Forelimb muscle (tissue), 1 donor: ENCODE results near the gene EPHB1. TPM values are rescaled to one million over a fixed set of nuclear protein-coding genes. Genes with fewer than 3 reads are reported as not detected.

Experiments used
- DNase-seq: peaks from one replicate; pipeline ENCODE4 v3.0.0-alpha.2; 2013; ENCODE audit warnings: low read depth
- polyA plus RNA-seq: library from polyadenylated mRNA; unstranded; fragments of 120-200 nt; gene quantifications from one replicate; pipeline ENCODE4 v1.2.1, GENCODE V29; 2013; ENCODE audit not compliant: insufficient read length

Gene EPHB1
- polyA plus RNA-seq, 1 donor, result 49.5 TPM

- DNase-seq, result no peak
Measured at GRCh38 chr3:135249186-135249585, 454.1 kb downstream of the EPHB1 start.

DNA sequence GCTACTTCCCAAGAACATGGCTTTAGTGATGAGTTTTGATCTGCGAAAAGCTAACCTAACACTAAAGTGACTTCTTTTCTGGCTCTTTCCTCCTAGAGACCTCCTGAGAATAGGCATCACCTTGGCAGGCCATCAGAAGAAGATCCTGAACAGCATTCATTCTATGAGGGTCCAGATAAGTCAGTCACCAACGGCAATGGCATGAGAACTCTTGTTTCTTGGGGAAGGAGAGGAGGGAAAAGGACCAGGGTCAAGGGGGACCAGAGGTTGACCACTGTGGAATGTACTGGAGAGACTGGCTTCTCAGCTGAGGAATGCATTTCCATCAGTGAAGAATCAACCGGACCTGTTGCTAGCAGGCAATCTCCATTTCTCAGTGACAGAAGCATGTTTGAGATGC, 463.9 kb downstream of the EPHB1 start:
- no peak for DNase-seq

DNA sequence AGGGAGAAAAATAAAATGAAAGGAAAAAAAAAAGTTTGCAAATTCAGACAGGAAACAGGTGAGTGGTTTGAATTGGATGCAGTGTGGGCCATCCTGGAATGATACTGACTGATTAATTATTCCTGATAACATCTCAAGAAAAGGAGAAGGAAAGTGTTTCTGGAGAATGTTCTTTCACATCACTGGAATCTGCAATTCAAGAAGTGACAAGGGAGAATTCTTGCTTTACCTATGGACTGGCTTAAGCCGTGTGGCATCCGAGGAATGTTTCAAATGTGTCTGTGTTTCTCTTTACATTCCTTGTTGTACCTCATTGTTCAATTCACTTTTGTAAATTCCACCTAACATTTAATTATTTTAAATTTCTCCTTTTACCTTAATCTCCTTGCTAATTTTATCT, 465.0 kb downstream of the EPHB1 start:
- DNase-seq, result no peak

DNA sequence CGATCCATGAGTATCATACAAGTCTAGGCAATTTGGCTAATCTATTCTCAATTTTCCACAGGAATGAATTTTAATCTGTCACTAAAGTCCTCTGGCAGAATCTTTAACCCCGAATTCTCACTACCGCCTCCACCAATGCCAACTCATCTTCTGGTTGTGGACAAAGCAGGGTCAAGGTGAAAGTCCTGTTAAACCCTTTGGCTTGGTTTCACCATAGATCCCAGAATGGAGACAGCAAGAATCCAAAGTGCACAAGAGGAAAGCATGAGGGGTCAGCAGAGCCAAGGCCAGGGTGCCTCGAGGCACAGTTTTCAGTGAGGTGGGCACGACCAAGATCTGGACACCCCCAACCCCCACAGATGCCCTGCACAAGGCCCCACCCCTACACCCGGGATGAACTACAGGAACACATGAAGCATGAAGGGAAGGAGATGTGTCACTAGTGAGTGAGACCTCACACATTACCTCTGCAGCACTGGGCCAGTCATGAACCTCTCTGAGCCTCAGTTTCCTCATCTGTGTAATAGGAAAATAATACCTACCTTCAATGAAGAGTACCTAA, 466.2 kb downstream of the EPHB1 start:
- no peak for DNase-seq

GRCh38 chr3:135261916-135262315, 466.9 kb downstream of the EPHB1 start:
- DNase-seq, result no peak

DNA sequence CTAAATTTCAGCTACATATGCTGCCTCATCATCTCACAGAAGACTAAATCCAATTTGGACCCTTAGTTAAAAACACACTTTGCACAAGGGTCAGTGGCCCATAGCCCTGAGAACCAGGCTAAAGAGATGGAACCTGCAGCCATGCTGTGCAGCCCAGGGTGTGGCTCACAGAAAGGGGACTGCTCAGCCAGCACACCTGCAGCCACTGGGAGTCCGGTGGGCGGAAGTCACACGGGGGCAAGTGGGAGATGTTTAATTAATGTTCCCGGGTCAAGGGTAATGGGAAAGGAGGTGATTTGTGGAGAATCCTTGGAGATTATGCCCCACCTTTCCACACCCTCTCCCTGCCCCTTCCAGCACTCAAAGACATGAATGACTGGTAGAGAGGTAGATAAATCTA, 467.4 kb downstream of the EPHB1 start:
- DNase-seq, result no peak

DNA sequence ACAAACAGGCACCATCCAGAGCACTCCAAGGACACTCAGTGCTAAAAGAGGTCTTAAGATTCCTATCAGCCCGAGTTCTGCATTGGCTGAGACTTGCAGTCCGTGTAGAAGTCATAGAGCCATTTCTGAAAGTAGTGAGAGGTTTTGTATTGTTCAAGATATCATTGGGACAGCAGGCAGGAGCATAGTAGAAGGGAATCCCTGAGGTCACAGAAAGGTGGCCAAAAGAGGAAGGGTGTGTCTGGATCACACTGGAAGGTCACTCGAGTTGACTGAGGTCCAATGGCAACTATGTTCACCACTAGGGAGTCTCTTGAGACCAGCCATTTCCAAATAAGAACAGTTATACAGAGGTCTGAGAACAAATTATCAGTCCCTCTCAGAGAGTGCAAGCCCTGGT, 468.3 kb downstream of the EPHB1 start:
- DNase-seq, result no peak

GRCh38 chr3:135267487-135267886, 472.4 kb downstream of the EPHB1 start:
- no peak for DNase-seq

DNA sequence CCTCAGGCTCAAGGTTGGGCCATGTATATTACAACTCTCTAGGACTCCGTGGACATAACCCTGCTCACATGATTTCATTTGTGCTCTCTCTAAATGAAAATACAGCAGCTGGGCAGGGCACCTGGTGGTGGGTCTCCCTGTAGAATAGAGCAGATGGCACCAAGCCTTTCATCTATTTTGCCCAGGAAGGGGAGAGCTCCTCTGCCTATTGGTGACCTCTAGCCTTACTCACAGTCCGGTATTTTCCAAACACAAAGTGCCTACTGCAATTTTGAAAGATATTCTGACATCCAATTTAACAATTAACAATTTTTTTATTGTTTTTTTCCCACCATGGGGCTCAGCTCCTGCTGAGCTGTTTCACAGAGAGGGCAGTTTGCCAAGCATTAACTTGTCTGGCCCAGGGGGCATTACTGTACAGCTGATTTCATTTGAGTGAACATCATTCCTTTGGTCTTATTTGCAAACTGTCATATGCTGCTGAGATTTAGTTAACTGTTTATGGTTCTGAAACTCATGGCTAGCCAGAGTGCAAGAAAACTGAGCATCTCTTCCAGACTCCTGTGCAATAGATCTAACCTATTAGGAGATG, 474.0 kb downstream of the EPHB1 start:
- no peak for DNase-seq

DNA sequence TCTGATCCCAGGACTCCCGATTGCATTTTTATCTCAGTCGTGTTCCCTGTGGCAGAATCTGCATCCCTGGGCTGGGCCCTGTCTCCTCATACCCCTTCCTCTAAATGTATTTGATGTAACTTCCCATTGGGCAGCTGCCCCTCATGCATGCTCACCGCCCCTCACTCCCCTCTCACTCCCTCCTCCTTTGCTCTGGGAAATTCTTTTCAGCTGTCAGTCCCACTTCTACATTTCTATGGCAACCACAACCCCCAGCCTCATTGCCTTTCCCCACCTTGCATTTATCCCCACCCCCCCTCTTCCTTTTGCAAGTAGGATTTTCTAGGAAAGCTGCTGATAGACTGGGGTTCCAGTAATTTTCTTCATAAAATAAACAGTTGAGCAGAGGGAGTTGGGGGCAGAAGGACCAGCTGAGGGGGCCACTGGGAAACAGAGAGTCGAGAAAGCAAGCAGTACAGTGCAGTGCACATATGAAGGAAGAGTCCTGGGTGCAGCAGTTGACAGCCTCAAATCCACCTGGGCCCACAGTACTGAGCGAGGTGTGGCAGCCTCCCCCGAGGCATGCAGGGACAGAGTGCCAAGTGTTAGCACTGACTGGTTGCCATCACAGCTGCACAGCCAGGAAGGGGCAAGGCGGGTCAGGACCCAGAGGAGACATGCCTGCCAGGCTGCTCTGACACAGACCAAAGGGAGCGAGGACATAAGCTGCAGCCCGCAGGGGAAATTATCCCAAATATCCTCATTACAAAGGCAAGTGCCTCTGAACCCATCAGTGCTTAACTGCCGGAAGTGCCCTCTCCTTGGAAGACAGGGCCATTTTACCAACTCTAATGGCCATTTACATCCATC, 476.3 kb downstream of the EPHB1 start:
- no peak for DNase-seq

DNA sequence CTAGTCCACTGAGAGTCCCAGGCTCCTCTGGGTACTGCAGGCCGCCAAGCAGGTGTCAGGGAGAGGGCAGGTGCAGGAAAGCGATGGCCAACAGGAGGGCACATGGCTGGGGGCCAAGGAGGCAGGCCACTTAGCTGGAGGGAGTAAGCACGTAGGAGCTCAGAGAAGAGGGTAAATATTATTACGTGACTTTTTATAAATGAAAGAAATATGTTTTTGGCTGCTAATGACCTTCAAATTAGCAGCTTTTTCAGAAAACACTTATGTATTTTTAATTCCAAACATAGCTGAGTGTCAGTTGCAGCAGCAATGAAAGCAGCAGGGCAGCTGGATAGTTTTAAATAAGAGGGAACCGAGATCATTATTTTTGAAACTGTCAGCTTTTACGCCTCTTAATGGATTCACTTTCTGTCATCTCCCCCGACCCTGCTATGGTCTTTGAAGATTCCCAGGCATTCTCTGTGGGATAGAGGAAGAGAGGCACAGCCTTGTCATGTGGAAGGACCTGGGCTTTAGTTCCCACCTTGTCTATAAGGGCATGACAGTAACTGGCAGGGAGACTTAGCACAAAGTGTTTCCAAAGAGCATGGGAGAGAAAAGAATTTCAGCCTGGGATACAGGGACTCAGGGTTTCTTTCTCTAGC, 477.1 kb downstream of the EPHB1 start:
- DNase-seq, result no peak

DNA sequence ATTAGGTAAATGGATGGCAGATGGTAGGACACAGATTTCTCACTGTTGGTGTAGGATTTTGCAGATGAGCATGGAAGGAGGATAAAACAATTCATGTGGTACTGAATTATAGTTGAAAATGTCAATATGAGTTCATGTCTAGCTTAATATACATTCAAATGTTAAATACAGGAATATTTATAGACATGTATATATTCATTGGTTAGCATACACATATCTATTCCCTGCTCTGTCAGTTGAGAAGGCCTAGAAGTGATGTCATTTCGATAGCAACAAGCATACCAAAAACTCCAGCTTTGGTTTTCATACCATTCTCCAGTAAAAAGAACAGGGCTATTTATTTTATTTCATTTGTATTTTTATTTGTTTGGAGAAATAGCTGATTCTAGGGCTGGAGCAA, 497.1 kb downstream of the EPHB1 start:
- no peak for DNase-seq

GRCh38 chr3:135301670-135302069, 506.6 kb downstream of the EPHB1 start:
- no peak for DNase-seq

- DNase-seq, result no peak
Measured at GRCh38 chr3:135304378-135304777, 509.3 kb downstream of the EPHB1 start.

Other genes starting within 250 kb of the EPHB1 start
- 73.0 TPM for gene KY, start 144.2 kb upstream of the EPHB1 start, polyA plus RNA-seq